Muscle of leg (tissue), 11 donors: ENCODE data around the gene SNX32. TPM values are rescaled to one million over a fixed set of nuclear protein-coding genes. Genes with fewer than 3 reads are reported as not detected.
"Not testable (repeated sequence)": the region's sequence is repeated elsewhere in the genome, so short reads cannot be mapped to it uniquely, and the experiment has no call there.

Experiments
- DNase-seq: peaks from one replicate; pipeline ENCODE4 v3.0.0; 2013
- H3K27ac ChIP-seq: one replicate; pipeline ENCODE4 v1.5.1; 2013; ENCODE audit warnings: mild to moderate bottlenecking, low read length, control low read depth
- H3K27me3 ChIP-seq: one replicate; pipeline ENCODE4 v1.6.1; 2013; ENCODE audit warnings: low read length; ENCODE audit not compliant: control insufficient read depth, insufficient read depth
- H3K36me3 ChIP-seq: one replicate; pipeline ENCODE4 v1.6.1; 2013; ENCODE audit warnings: low read length; ENCODE audit not compliant: control insufficient read depth, insufficient read depth
- H3K4me1 ChIP-seq: one replicate; pipeline ENCODE4 v1.6.1; 2013; ENCODE audit warnings: low read length; ENCODE audit not compliant: control insufficient read depth, insufficient read depth
- H3K4me3 ChIP-seq: one replicate; pipeline ENCODE4 v1.5.1; 2013; ENCODE audit warnings: low read length, control low read depth
- H3K9me3 ChIP-seq: replicated peaks from 2 replicates; pipeline ENCODE4 v1.6.1; 2013; ENCODE audit warnings: low read depth, low read length; ENCODE audit not compliant: control insufficient read depth
- WGBS: methylation state at CpG from one replicate; pipeline ENCODE4 v1.1.5; 2013; ENCODE audit warnings: missing lambda C conversion rate; ENCODE audit not compliant: insufficient coverage; 5-methylcytosine and 5-hydroxymethylcytosine counted together
- polyA plus RNA-seq, 8 donors: library from polyadenylated mRNA; unstranded; fragments of 120-200 nt; gene quantifications; one replicate each; pipeline versions ENCODE4 v1.2.1 to v1.2.3, GENCODE V29; 2013; ENCODE audit warnings: inconsistent platforms in 1 of 8, low replicate concordance in 1 of 8; ENCODE audit not compliant: insufficient read length in 8 of 8, insufficient read depth in 1 of 8
- total RNA-seq: library from RNA; stranded (reverse); fragments of 120-200 nt; gene quantifications from one replicate; pipeline ENCODE4 v1.2.4, GENCODE V29; 2013

SNX32 gene
- total and polyA plus RNA-seq, 9 donors, result 0.98 to 2.6 (median 1.5) TPM

DNA sequence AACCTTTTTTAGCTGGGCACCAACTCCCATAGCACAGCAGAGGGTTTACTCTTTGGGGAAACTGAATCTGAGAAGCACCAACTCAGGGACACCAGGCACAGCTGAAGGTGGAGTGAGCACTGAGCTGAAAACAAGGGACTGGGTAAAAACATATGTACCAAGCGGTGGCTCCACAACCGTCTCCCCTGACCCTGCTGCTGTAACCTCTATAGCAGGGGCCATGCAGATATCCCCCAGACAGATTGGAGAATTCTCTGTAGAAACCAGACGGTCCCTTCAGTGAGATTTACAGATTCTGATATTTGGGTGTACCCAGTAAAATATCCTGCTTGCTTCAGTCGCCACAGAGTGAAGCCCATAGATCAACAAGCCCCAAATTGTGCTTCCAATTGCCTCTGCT is 4.3 kb upstream of the SNX32 start:
- WGBS, result 60% methylated on average over 1 of the region's 4 CpGs
- H3K4me3 ChIP-seq, result no peak overlapping the region

DNA sequence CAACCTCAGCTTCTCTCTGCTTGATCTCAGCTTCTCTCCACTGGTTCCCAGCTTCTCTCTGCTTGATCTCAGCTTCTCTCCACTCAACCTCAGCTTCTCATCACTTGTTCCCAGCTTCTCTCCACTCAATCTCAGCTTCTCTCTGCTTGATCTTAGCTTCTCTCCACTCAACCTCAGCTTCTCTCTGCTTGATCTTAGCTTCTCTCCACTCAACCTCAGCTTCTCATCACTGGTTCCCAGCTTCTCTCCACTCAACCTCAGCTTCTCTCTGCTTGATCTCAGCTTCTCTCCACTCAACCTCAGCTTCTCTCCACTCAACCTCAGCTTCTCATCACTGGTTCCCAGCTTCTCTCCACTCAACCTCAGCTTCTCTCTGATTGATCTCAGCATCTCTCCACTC is 1.5 kb upstream of the SNX32 start:
- H3K27me3 ChIP-seq, DNase-seq, H3K27ac ChIP-seq, H3K36me3 ChIP-seq, H3K9me3 ChIP-seq, H3K4me3 ChIP-seq: not testable (repeated sequence)
- peaks cover 16% of the 10 kb centered on the region for H3K4me1 ChIP-seq

More for the DNA sequence above, 4.3 kb upstream of the SNX32 start:
- Histone ChIP-seq H3K9me3 (no peaks in the 10 kb centered on the region), H3K27ac (no peak overlapping the region), H3K27me3 (peaks cover 6% of the 10 kb centered on the region), H3K4me1 (peaks cover 14% of the 10 kb centered on the region), H3K36me3 (no peaks in the 10 kb centered on the region)
- DNase-seq, result no peak

DNA sequence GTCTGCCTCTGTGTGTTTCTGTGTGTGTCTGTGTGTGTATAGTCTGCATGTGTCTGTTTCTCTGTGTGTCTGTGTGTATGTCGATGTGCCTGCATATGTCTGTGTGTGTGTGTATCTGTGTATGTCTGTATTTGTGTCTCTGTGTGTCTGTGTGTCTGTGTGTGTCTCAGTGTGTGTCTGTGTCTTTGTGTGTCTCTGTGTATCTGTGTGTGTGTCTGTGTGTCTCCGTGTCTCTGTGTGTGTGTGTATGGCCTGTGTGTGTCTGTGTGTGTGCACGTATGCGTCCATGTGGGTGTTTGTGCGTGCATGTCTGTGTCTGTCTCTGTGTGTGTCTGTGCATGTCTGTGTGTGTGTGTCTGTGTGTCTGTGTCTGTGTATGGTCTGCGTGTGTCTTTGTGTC is 439 bp downstream of the SNX32 start:
- peak overlapping the region; percentile 68 for H3K4me3 ChIP-seq
- WGBS, result 39% methylated on average over 6 of the region's 6 CpGs
- DNase-seq, result no peak

DNA sequence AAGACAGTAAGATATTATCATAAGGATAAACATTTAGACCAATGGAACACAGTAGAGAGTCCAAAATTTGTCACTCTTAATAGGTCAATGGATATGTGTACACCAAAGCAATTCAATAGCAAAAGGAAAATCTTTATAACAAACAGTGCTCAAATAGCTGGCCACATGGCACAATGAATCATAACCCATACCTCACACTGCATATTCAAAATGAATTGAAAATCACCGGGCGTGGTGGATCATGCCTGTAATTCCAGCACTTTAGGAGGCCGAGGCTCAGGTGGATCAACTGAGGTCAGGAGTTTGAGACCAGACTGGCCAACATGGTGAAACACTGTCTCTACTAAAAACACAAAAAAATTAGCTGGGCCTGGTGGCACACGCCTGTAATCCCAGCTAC is 8.4 kb downstream of the SNX32 start:
- no CpG with 5 or more reads among the region's 4 CpGs for WGBS
- H3K27ac ChIP-seq, result no peak overlapping the region
- DNase-seq, result no peak
- H3K4me3 ChIP-seq, result no peak overlapping the region
- H3K27me3 ChIP-seq, result no peaks in the 10 kb centered on the region
- H3K4me1 ChIP-seq, result no peaks in the 10 kb centered on the region
- no peaks in the 10 kb centered on the region for H3K9me3 ChIP-seq
- no peaks in the 10 kb centered on the region for H3K36me3 ChIP-seq

More for the DNA sequence above, 439 bp downstream of the SNX32 start:
- Histone ChIP-seq H3K36me3 (no peaks in the 10 kb centered on the region), H3K27ac (no peak overlapping the region), H3K27me3 (peaks cover 6% of the 10 kb centered on the region), H3K9me3 (no peaks in the 10 kb centered on the region), H3K4me1 (peaks cover 16% of the 10 kb centered on the region)

DNA sequence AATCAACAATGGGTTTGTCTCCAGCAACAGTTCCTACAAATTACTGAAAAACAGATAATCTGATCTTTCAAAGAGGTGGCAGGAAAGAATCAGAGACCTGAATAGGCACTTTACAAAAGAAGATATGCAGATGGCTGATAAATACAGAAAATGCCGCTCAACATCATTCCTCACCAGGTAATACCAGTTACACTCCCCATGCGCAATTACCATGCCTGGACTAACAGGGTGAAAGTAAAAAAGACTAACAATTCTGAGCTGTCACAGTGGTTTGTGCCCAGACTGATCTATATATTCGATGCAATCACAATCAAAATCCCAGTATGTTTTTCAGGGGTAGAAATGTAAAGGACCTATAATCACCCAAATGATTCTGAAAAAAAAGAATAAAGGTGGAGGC is 10.0 kb downstream of the SNX32 start:
- DNase-seq, result no peak
- no peak overlapping the region for H3K4me3 ChIP-seq
- no peaks in the 10 kb centered on the region for H3K27me3 ChIP-seq
- no CpG with 5 or more reads among the region's 3 CpGs for whole genome bisulfite sequencing
- no peak overlapping the region for H3K27ac ChIP-seq
- no peaks in the 10 kb centered on the region for H3K9me3 ChIP-seq
- no peaks in the 10 kb centered on the region for H3K4me1 ChIP-seq
- H3K36me3 ChIP-seq, result no peaks in the 10 kb centered on the region

DNA sequence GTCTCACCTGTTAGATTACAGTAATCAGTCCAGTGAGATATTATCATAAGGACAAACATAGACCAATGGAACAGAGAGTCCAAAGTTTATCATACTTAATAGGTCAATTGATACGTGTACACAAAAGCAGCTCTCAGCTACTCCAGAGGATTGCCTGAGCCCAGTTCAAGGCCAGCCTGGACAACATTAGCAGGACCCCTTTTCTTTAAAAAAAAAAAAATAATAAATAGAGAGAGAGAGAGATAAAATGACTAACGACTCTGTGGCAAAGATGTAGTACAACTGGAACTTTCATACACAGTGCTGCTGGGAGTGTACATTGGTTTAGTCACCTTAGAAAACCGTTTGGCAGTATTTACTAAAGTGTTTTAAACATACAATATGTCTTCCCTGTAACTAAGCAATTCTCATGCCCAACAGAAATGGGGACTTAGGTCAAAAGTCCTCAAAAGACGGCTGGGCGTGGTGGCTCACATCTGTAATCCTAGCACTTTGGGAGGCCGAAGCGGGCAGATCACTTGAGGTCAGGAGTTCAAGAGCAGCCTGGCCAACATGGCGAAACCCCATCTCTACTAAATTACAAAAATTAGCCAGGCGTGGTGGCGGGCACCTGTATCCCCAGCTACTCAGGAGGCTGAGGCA is 10.6 kb downstream of the SNX32 start:
- no peaks in the 10 kb centered on the region for H3K27me3 ChIP-seq
- H3K36me3 ChIP-seq, result no peaks in the 10 kb centered on the region
- no peak overlapping the region for H3K27ac ChIP-seq
- no peaks in the 10 kb centered on the region for H3K9me3 ChIP-seq
- no peak for DNase-seq
- 95% methylated on average over 3 of the region's 10 CpGs for WGBS
- H3K4me1 ChIP-seq, result no peaks in the 10 kb centered on the region
- H3K4me3 ChIP-seq, result no peak overlapping the region

DNA sequence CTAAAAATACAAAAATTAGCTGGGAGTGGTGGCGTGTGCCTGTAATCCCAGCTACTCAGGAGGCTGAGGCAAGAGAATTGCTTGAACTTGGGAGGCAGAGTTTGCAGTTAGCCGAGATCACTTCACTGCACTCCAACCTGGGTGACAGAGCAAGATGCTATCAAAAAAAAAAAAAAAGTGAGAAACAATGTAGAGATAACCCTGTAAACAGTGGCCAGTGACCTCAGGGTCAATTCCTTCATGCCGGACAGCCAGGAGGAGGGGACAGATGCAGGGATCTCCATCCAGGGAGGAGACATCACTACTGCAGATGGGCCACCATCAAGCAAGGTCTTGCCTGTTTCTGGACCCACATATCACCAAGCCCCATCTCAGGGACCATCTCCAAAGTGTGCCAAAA is 14.0 kb downstream of the SNX32 start:
- Histone ChIP-seq H3K4me3 (no peak overlapping the region), H3K4me1 (no peaks in the 10 kb centered on the region), H3K27ac (no peak overlapping the region), H3K36me3 (peaks cover 16% of the 10 kb centered on the region), H3K27me3 (no peaks in the 10 kb centered on the region), H3K9me3 (peaks cover 4% of the 10 kb centered on the region)
- DNase-seq, result no peak
- WGBS, result 66% methylated on average over 2 of the region's 3 CpGs

DNA sequence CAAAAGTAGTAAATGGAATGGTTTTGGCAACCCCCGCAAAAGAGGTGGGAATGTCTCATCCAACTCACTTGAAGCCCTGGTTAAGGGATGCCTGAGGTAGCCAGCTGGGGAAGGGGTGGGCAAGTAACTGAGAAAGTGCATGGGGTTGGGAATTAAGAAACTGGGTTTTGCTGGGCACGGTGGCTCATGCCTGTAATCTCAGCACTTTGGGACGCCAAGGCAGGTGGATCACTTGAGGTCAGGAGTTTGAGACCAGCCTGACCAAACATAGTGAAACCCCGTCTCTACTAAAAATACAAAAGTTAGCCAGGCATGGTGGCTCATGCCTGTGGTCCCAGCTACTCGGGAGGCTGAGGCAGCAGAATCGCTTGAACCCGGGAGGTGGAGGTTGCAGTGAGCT is 14.9 kb downstream of the SNX32 start:
- H3K27me3 ChIP-seq, H3K4me1 ChIP-seq, H3K27ac ChIP-seq, H3K9me3 ChIP-seq, H3K4me3 ChIP-seq, DNase-seq: not testable (repeated sequence)
- 32% methylated on average over 3 of the region's 7 CpGs for WGBS
- peaks cover 26% of the 10 kb centered on the region for H3K36me3 ChIP-seq

DNA sequence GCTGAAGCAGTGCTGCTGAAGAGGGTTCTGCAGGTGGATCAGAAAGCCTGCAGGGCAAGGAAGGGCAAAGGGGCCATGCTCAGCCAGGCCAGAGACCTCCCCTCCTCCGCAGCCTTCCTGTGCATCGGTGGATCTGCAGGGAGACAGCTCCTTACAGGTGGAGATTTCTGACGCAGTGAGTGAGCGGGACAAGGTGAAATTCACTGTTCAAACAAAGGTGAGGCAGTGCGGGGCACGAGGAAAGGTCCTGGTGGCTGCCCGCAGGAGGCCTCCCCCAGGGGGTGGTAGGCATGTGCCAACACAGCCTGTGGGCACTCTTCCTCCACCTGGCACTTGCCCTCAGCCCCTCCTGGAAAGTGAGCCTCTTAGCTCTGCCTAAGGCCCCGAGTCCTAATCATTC is 15.6 kb downstream of the SNX32 start:
- Histone ChIP-seq H3K9me3 (peaks cover 4% of the 10 kb centered on the region), H3K27me3 (no peaks in the 10 kb centered on the region), H3K27ac (no peak overlapping the region), H3K36me3 (peaks cover 32% of the 10 kb centered on the region), H3K4me1 (no peaks in the 10 kb centered on the region), H3K4me3 (no peak overlapping the region)
- WGBS, result 77% methylated on average over 7 of the region's 8 CpGs
- DNase-seq, result no peak

DNA sequence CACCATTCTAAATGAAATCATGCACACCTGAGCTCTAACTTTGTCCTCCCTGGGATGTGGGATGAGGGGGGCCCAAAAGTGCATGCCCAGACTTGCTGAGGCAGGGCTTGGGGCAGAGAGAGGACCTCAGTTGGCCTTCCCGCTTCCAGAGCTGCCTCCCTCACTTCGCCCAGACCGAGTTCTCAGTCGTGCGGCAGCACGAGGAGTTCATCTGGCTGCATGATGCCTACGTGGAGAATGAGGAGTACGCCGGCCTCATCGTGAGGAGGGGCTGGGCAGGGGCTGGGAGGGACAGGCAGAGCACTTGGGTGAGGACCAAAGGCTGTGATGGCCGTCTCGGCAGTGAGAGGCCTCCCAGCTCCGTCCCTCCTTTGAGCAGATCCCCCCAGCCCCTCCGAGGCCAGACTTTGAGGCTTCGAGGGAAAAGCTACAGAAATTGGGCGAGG is 16.0 kb downstream of the SNX32 start:
- Histone ChIP-seq H3K4me1 (no peaks in the 10 kb centered on the region), H3K27ac (no peak overlapping the region), H3K4me3 (no peak overlapping the region), H3K9me3 (peaks cover 4% of the 10 kb centered on the region), H3K27me3 (no peaks in the 10 kb centered on the region), H3K36me3 (peaks cover 37% of the 10 kb centered on the region)
- peak; percentile 6 for DNase-seq
- WGBS, result 47% methylated on average over 13 of the region's 16 CpGs
